SJCRH30 (cell line): ENCODE data around the gene CPN2. TPM values are rescaled to one million over a fixed set of nuclear protein-coding genes. Genes with fewer than 3 reads are reported as not detected.
A peak's percentile ranks its signal among the peaks of the same experiment; 100 is the strongest.

Experiments used
- DNase-seq, 2 experiments: peaks; one replicate each; pipeline ENCODE4 v3.0.0-alpha.2; 2015 to 2020
- H3K27ac ChIP-seq: fragments of 250-450 bp; sonication (Bioruptor Pico); 2 replicates; pipeline ENCODE4 v1.5.1; 2020; ENCODE audit warnings: mild to moderate bottlenecking, moderate library complexity
- H3K27me3 ChIP-seq: fragments of 250-450 bp; sonication (Bioruptor Pico); 2 replicates; pipeline ENCODE4 v1.5.1; 2020; ENCODE audit warnings: mild to moderate bottlenecking, moderate library complexity
- H3K36me3 ChIP-seq: fragments of 250-450 bp; sonication (Bioruptor Pico); 2 replicates; pipeline ENCODE4 v1.5.1; 2020; ENCODE audit warnings: mild to moderate bottlenecking, moderate library complexity
- H3K4me1 ChIP-seq: fragments of 250-450 bp; sonication (Bioruptor Pico); 2 replicates; pipeline ENCODE4 v1.5.1; 2020; ENCODE audit warnings: mild to moderate bottlenecking, moderate library complexity
- H3K4me3 ChIP-seq: fragments of 250-450 bp; sonication (Bioruptor Pico); 2 replicates; pipeline ENCODE4 v1.5.1; 2020; ENCODE audit warnings: mild to moderate bottlenecking, moderate library complexity
- H3K9me3 ChIP-seq: fragments of 250-450 bp; sonication (Bioruptor Pico); replicated peaks from 2 replicates; pipeline ENCODE4 v1.5.1; 2020; ENCODE audit warnings: mild to moderate bottlenecking, moderate library complexity
- total RNA-seq: library from RNA; depleted of rRNA; stranded (reverse); fragments of >200 nt; shearing (Covaris generic); gene quantifications from 2 replicates; pipeline ENCODE4 v1.2.3, GENCODE V29; 2014

CPN2 gene
- total RNA-seq, 1 experiment from 2014 or later: not detected

DNA sequence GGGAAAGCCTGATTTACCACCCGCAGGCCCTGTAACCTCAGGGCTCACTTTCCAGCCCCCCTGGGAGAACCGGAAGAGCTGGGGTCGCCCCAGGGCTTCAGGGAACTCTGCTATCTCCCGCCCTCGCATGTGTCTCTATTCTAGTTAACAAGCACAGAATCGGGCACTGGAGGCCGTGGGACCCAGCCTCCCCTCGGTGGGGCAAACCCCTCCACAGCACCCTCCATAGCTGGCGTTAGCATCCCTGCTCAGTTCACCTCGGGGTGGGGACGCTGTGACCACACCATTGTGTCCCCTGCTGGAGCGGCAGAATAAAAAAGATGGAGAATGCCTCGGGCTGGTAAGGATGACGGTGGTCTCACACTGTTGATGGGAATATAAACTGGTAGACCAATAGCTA, 21.9 kb upstream of the CPN2 start:
- Histone ChIP-seq H3K9me3 (no peaks in the 10 kb centered on the region), H3K27me3 (peaks cover 10% of the 10 kb centered on the region; the same call in 1 of the 2 replicates), H3K4me1 (no peaks in the 10 kb centered on the region), H3K4me3 (no peak overlapping the region), H3K36me3 (no peaks in the 10 kb centered on the region), H3K27ac (no peak overlapping the region)
- no peak for DNase-seq

DNA sequence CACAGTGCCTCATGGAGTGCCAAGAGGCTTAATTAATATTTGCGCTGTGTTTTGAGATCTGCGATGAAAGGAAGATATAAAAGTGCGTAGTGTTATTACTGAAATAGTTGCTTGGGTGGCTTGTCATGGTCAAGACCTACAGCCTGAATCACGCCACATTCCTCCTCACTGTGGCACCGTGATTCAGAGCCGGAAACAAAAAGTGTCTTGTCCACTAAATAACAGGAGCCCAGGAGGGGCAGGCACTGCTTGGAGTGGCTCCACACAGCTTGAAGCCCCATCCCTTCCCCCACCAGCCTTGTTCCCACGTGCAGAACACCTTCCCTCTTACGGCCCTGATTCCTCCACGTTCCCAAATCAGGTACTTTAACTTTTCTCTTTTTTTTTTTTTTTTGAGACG, 19.6 kb upstream of the CPN2 start:
- Histone ChIP-seq H3K4me3 (no peak overlapping the region), H3K36me3 (no peaks in the 10 kb centered on the region), H3K4me1 (no peaks in the 10 kb centered on the region), H3K9me3 (no peaks in the 10 kb centered on the region), H3K27me3 (peaks cover 10% of the 10 kb centered on the region; the same call in 1 of the 2 replicates), H3K27ac (no peak overlapping the region)
- DNase-seq: no peak

GRCh38 chr3:194369522-194370279, 18.6 kb upstream of the CPN2 start, which contains the start of gene LRRC15:
Gene LRRC15, minus strand, starts transcription at chr3:194369743. Its CDS starts 8,700 bp downstream, at chr3:194361043.
- Histone ChIP-seq H3K27ac (no peak within 1 kb of the TSS), H3K36me3 (no peaks in the 10 kb centered on the region), H3K9me3 (no peaks in the 10 kb centered on the region), H3K27me3 (peaks cover 10% of the 10 kb centered on the region; the same call in 1 of the 2 replicates), H3K4me1 (peaks cover 5% of the 10 kb centered on the region; the same call in 1 of the 2 replicates), H3K4me3 (no peak within 1 kb of the TSS)
- DNase-seq: peak; percentile 26 to 34

DNA sequence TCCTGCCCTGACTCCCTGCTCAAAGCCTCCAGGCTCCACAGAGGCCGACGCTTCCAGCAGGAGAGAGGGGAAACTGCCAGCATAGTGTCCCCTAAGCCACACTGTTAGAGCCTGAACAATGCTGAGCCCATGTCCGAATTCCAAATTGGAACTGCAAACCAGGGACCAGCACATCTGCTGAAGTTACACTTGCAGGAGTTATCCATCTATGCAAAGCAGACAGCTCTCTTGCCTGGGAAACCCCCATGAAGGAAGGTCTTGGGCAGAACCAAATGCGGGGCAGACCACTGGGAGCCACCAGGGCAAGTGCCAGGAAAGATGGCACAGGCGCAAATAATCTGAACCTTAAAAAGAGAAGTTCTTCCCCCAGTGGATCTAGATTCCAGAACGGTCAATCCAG, 17.8 kb upstream of the CPN2 start:
- Histone ChIP-seq H3K4me3 (no peak overlapping the region), H3K4me1 (peaks cover 5% of the 10 kb centered on the region; the same call in 1 of the 2 replicates), H3K27me3 (peaks cover 10% of the 10 kb centered on the region; the same call in 1 of the 2 replicates), H3K9me3 (no peaks in the 10 kb centered on the region), H3K36me3 (no peaks in the 10 kb centered on the region), H3K27ac (no peak overlapping the region)
- no peak for DNase-seq

DNA sequence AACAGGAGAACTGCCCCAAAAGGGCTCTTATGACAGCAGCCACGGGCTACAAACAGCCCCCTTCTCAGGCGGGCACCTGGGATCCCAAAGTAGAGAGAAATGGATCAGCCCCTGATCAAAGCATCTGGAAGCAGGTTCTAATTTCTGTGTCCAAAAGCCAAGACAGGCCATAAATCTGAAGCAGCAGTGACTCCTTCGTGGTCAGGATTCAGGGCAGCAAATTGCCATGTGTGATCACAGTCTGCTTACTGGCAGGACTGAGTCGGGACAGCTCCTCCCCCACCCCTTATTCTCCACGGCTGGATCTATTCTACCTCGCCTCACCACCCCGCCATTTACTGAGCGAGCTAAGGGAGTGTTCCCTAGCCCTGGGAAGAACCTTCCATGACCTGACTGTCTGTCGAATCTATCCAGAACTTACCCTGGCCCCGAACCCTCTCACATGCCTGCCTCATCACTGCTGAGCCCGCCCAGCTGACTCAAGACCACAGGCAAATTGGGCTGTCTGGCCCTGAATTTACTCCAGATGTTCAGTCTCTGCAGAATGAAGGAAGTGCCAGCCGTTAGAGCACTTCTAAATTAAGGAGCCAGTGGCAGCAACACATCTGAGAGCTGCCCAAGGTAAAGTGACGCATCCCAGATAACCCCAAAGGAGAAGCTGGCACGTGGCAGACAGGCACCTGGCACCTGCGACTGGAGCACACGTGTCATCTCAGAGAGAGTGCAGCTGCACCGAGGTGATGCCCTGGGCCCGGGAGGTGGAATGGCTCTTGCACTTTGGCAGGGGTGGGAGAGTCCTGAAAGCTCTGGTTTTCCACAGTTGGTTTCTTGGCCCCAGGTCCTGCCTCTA, 17.1 kb upstream of the CPN2 start:
- Histone ChIP-seq H3K27me3 (peaks cover 10% of the 10 kb centered on the region; the same call in 1 of the 2 replicates), H3K27ac (no peak overlapping the region), H3K4me3 (no peak overlapping the region), H3K4me1 (peaks cover 5% of the 10 kb centered on the region; the same call in 1 of the 2 replicates), H3K9me3 (no peaks in the 10 kb centered on the region), H3K36me3 (no peaks in the 10 kb centered on the region)
- DNase-seq: no peak

DNA sequence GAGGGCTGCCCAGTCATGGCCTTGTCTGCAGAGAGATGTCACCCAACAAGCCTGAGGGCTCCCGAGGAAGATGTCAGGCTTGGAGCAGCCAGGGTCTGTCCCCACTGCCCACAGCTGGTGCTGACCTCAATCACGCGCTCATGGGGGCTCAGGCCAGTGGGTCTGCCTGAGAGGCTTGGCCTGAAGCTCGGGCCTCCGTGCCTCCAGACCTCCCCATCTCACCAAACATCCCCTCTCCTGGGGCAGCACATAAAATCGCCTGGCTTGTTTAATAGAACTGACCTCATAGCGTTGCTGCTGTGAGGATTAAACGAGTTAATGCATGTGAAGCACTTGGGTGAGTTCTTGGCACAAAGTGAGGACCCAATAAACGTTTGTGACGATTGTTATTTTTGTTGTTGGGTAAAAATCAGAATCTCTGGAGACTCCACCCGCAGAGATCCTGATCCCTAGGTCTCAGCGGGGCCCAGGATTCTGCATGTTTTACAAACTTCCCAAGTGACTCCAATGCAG, 14.9 kb upstream of the CPN2 start:
- Histone ChIP-seq H3K27ac (no peak overlapping the region), H3K27me3 (peaks cover 10% of the 10 kb centered on the region; the same call in 1 of the 2 replicates), H3K36me3 (no peaks in the 10 kb centered on the region), H3K4me1 (peaks cover 5% of the 10 kb centered on the region; the same call in 1 of the 2 replicates), H3K9me3 (no peaks in the 10 kb centered on the region), H3K4me3 (no peak overlapping the region)
- no peak for DNase-seq

DNA sequence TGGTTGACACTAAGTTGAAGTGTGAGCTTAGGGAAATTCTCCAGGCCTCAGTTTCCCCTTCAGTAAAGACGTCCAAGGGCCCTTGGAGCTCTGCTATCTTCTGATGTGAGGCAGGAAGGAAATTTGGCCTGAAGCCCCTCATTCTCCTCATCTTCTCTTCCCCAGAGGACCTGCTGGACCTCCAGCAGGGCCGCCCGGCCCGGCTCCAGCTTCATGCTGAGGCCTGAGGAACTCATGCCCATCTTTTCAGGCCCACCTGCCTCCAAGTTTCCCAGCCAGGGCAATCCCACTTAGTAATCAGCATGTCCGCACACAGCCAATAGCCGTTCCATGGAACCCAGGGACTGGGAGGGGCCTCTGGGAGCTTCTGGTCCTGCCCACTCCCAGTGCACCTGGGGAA, 14.4 kb upstream of the CPN2 start:
- no peak overlapping the region for H3K4me3 ChIP-seq
- H3K27ac ChIP-seq: no peak overlapping the region
- peaks cover 10% of the 10 kb centered on the region; the same call in 1 of the 2 replicates for H3K27me3 ChIP-seq
- no peaks in the 10 kb centered on the region for H3K9me3 ChIP-seq
- DNase-seq: no peak
- H3K36me3 ChIP-seq: no peaks in the 10 kb centered on the region
- peaks cover 5% of the 10 kb centered on the region; the same call in 1 of the 2 replicates for H3K4me1 ChIP-seq

- Histone ChIP-seq H3K9me3 (no peaks in the 10 kb centered on the region), H3K36me3 (no peaks in the 10 kb centered on the region), H3K4me3 (no peak overlapping the region), H3K27me3 (peaks cover 10% of the 10 kb centered on the region; the same call in 1 of the 2 replicates), H3K27ac (no peak overlapping the region), H3K4me1 (peaks cover 5% of the 10 kb centered on the region; the same call in 1 of the 2 replicates)
- peak; percentile 40 to 49 for DNase-seq
Observed at GRCh38 chr3:194364652-194365434, 13.7 kb upstream of the CPN2 start.

GRCh38 chr3:194364314-194364651, 13.2 kb upstream of the CPN2 start:
- no peaks in the 10 kb centered on the region for H3K36me3 ChIP-seq
- DNase-seq: no peak
- H3K27ac ChIP-seq: no peak overlapping the region
- H3K4me3 ChIP-seq: no peak overlapping the region
- H3K4me1 ChIP-seq: peaks cover 5% of the 10 kb centered on the region; the same call in 1 of the 2 replicates
- no peaks in the 10 kb centered on the region for H3K9me3 ChIP-seq
- H3K27me3 ChIP-seq: peaks cover 5% of the 10 kb centered on the region; the same call in 1 of the 2 replicates

GRCh38 chr3:194360568-194360967, 9.4 kb upstream of the CPN2 start:
- no peaks in the 10 kb centered on the region for H3K36me3 ChIP-seq
- no peak for DNase-seq
- H3K9me3 ChIP-seq: no peaks in the 10 kb centered on the region
- H3K4me3 ChIP-seq: no peak overlapping the region
- no peaks in the 10 kb centered on the region for H3K27me3 ChIP-seq
- peaks cover 5% of the 10 kb centered on the region; the same call in 1 of the 2 replicates for H3K4me1 ChIP-seq
- H3K27ac ChIP-seq: no peak overlapping the region

- H3K27me3 ChIP-seq: no peaks in the 10 kb centered on the region
- no peak overlapping the region for H3K27ac ChIP-seq
- no peaks in the 10 kb centered on the region for H3K9me3 ChIP-seq
- no peaks in the 10 kb centered on the region for H3K4me1 ChIP-seq
- DNase-seq: no peak
- no peak overlapping the region for H3K4me3 ChIP-seq
- no peaks in the 10 kb centered on the region for H3K36me3 ChIP-seq
Observed at GRCh38 chr3:194357681-194358080, 6.6 kb upstream of the CPN2 start.

DNA sequence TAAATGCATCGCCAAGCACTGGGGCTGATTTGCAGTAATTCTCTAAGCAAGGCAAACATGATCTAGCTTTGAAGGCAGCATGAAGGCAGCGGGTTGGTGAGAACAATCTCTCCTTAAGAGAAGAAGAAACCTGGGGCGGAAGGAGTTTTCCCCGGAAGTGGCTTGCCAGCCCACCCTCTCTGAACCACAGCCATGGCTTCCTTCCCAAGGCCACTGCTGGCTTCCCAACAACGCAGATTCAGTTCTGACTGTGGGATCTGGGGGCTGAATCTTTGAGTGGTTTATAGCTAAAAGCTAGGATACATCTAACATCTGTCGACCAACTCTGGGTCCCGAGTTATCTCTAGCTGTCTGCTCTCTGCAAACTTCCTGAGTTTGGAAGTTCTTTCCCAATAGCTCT, 4.3 kb upstream of the CPN2 start:
- H3K27ac ChIP-seq: no peak overlapping the region
- H3K9me3 ChIP-seq: no peaks in the 10 kb centered on the region
- H3K36me3 ChIP-seq: no peaks in the 10 kb centered on the region
- no peaks in the 10 kb centered on the region for H3K4me1 ChIP-seq
- DNase-seq: no peak
- H3K4me3 ChIP-seq: no peak overlapping the region
- H3K27me3 ChIP-seq: no peaks in the 10 kb centered on the region

DNA sequence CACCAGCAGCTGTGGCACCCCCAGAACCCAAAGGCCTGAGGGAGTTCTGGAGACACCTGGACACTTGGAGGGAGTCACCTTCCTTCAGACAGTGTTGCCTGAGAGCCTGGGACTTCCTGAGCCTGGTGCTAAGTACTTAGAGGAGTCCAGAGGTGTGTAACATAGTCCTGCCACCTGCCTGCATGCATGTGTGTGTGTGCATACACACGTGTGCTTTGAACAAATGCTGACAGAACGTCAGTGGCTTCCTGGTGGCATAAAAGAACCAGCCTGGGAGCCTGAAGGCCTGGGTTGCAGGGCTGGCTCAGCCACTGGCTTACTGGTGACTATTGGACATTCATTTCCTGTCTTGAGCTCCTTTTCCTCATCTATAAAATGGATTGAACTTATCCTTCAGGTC, 3.2 kb upstream of the CPN2 start:
- DNase-seq: no peak
- Histone ChIP-seq H3K9me3 (no peaks in the 10 kb centered on the region), H3K4me3 (no peak overlapping the region), H3K27ac (no peak overlapping the region), H3K4me1 (no peaks in the 10 kb centered on the region), H3K27me3 (no peaks in the 10 kb centered on the region), H3K36me3 (no peaks in the 10 kb centered on the region)

DNA sequence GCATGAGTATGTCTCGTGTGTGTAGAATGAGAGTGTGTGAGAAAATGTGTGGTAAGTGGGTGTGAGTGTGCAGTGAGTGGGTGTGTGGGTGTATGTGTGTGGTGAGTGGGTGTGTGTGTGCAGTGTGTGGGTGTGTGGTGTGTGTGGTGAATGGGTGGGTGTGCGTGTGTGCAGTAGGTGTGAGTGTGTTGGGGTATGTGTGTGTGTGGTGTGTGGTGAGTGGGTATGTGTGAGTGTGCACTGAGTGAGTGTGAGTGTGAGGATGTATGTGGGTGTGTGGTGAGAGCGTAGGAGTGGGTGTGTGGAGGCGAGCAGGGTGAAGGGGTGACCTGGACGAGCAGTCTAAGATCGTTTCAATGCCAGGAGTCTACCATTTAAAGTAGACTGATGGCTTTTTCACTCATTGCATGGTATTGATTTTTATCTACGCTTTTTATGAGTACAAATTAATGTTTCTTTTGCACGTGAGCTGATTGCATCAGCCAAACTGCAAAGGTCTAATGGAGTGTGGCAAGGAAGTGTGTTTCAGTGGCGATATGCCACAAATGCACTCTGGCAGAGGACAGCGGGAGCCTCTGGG, 1.6 kb upstream of the CPN2 start:
- Histone ChIP-seq H3K27ac (no peak overlapping the region), H3K36me3 (no peaks in the 10 kb centered on the region)

More for the DNA sequence above, 1.6 kb upstream of the CPN2 start:
- Histone ChIP-seq H3K4me3 (no peak overlapping the region), H3K9me3 (no peaks in the 10 kb centered on the region), H3K4me1 (no peaks in the 10 kb centered on the region), H3K27me3 (no peaks in the 10 kb centered on the region)
- no peak for DNase-seq
